HEK293 (cell line): ENCODE measurements around the gene CACNA1F.

Experiments used
- SP2 ChIP-seq: fragments of 450-650 bp; formaldehyde crosslinking; IDR thresholded peaks from 2 replicates; pipeline ENCODE4 v1.5.1; 2016; ENCODE audit warnings: missing biosample characterization, missing genetic modification characterization
- TSHZ1 ChIP-seq: fragments of 450-650 bp; formaldehyde crosslinking; IDR thresholded peaks from 2 replicates; pipeline ENCODE4 v1.5.1; 2016; ENCODE audit warnings: missing biosample characterization, missing genetic modification characterization, borderline replicate concordance
- YY1 ChIP-seq: fragments of 450-650 bp; formaldehyde crosslinking; IDR thresholded peaks from 2 replicates; pipeline ENCODE4 v1.5.1; 2018; ENCODE audit warnings: missing biosample characterization, missing genetic modification characterization
- ZNF488 ChIP-seq: fragments of 450-650 bp; formaldehyde crosslinking; IDR thresholded peaks from 2 replicates; pipeline ENCODE4 v1.5.1; 2016; ENCODE audit warnings: missing biosample characterization, missing genetic modification characterization
- ZNF501 ChIP-seq: fragments of 450-650 bp; formaldehyde crosslinking; IDR thresholded peaks from 2 replicates; pipeline ENCODE4 v1.5.1; 2016; ENCODE audit warnings: missing biosample characterization, missing genetic modification characterization
- ZNF830 ChIP-seq: fragments of 450-650 bp; IDR thresholded peaks from 2 replicates; pipeline ENCODE4 v1.5.0; 2018; ENCODE audit warnings: missing biosample characterization, missing genetic modification characterization, low read depth, mild to moderate bottlenecking, moderate library complexity
- TF ChIP-seq, protein P1 (sequence below): fragments of 450-650 bp; formaldehyde crosslinking; IDR thresholded peaks from 2 replicates; pipeline ENCODE4 v1.5.1; 2016; ENCODE audit warnings: missing biosample characterization, missing genetic modification characterization

DNA sequence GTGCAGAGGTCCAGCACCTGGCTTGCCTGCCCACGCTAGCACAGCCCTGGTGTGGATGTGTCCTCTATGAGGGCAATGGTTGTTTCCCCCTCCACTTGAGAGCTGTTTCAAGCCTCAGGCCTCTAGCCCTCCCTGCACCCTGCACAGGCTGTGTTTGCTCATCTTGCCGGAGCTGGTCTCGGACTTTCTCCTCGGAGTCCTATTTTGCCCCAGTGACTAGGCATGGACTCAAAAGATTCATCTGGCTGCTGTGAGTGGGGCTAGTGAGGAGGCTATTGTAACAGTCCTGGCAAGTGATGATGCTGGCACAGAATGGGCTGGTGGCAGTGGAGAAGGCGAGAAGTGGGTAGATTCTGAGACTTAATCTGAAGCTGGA is 25.6 kb upstream of the CACNA1F start:
- no peak for TF ChIP-seq YY1 (tag by site-specific recombination)
- no peak for TF ChIP-seq SP2 (tag by site-specific recombination)
- no peak for TF ChIP-seq ZNF501
- TF ChIP-seq, protein P1, sequence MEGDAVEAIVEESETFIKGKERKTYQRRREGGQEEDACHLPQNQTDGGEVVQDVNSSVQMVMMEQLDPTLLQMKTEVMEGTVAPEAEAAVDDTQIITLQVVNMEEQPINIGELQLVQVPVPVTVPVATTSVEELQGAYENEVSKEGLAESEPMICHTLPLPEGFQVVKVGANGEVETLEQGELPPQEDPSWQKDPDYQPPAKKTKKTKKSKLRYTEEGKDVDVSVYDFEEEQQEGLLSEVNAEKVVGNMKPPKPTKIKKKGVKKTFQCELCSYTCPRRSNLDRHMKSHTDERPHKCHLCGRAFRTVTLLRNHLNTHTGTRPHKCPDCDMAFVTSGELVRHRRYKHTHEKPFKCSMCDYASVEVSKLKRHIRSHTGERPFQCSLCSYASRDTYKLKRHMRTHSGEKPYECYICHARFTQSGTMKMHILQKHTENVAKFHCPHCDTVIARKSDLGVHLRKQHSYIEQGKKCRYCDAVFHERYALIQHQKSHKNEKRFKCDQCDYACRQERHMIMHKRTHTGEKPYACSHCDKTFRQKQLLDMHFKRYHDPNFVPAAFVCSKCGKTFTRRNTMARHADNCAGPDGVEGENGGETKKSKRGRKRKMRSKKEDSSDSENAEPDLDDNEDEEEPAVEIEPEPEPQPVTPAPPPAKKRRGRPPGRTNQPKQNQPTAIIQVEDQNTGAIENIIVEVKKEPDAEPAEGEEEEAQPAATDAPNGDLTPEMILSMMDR (tag by site-specific recombination), result no peak
- TF ChIP-seq ZNF830, result no peak
- TF ChIP-seq TSHZ1 (tag by site-specific recombination), result no peak
- TF ChIP-seq ZNF488 (tag by site-specific recombination), result no peak
